GM19455 (cell line): Measurements from ENCODE around the gene EDC4.
"Not testable (repeated sequence)": the region's sequence is repeated elsewhere in the genome, so short reads cannot be mapped to it uniquely, and the experiment has no call there.

Experiments
- ATAC-seq: cut with Tn5 transposase; IDR thresholded peaks from one replicate; pipeline ENCODE4 v1.9.1; 2021; ENCODE audit not compliant: unreplicated experiment

The EDC4 gene

GRCh38 chr16:67909056-67909742 is 36.3 kb downstream of the EDC4 start:
- no peak for ATAC-seq

- ATAC-seq, result no peak
Measured at GRCh38 chr16:67910158-67910557, 37.3 kb downstream of the EDC4 start.

GRCh38 chr16:67914758-67915495 is 42.1 kb downstream of the EDC4 start:
- ATAC-seq, result no peak

- ATAC-seq, result not testable (repeated sequence)
Measured at GRCh38 chr16:67915496-67915769, 42.6 kb downstream of the EDC4 start.

GRCh38 chr16:67915831-67916723 is 43.2 kb downstream of the EDC4 start:
- ATAC-seq, result no peak

GRCh38 chr16:67917140-67917851 is 44.4 kb downstream of the EDC4 start:
- no peak for ATAC-seq

- ATAC-seq, result no peak
Measured at GRCh38 chr16:67917852-67918236, 45.0 kb downstream of the EDC4 start.

- ATAC-seq, result no peak
Measured at GRCh38 chr16:67919622-67920221, 46.9 kb downstream of the EDC4 start.

GRCh38 chr16:67922221-67922620 is 49.4 kb downstream of the EDC4 start:
- no peak for ATAC-seq

- no peak for ATAC-seq
Measured at GRCh38 chr16:67922740-67923139, 49.9 kb downstream of the EDC4 start.

- no peak for ATAC-seq
Measured at GRCh38 chr16:67923414-67924116, 50.7 kb downstream of the EDC4 start.

GRCh38 chr16:67924140-67924906 is 51.5 kb downstream of the EDC4 start:
- ATAC-seq, result no peak

- ATAC-seq, result no peak
Measured at GRCh38 chr16:67926181-67926750, 53.4 kb downstream of the EDC4 start.

- no peak for ATAC-seq
Measured at GRCh38 chr16:67927131-67927941, 54.5 kb downstream of the EDC4 start.

GRCh38 chr16:67928147-67928546 is 55.3 kb downstream of the EDC4 start:
- ATAC-seq, result no peak

GRCh38 chr16:67928561-67929364 is 55.9 kb downstream of the EDC4 start:
- ATAC-seq, result no peak

GRCh38 chr16:67930191-67930590 is 57.3 kb downstream of the EDC4 start:
- ATAC-seq, result no peak
